ENCODE results near the gene SKAP1. TPM values are rescaled to one million over a fixed set of nuclear protein-coding genes. Genes with fewer than 3 reads are reported as not detected.

Gene SKAP1
- total RNA-seq, 4 donors from 2014 or later: 1.1 to 1.7 (median 1.2) TPM

DNA sequence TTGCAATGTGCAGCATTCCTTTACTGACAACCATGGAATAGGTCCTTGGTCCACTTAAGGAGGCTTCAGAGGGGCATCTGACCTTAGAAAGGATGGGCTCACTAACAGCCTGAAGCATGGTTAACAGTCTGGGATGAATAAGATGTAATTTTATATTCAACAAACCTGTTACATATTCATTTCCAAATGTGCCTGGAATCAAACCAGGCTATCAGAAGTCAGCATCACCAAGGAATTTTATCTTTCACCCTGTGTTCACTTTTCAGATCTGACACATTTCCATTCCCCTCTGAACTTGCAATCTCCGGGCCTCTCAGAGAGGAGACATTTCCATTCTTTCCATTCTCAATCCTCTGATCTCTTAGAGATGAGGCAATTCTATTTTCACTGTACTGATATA, 260.1 kb downstream of the SKAP1 start:
- Histone ChIP-seq H3K27ac (replicated peaks in 1 of 4) (no peak overlapping the region), H3K27me3 (peaks cover 0 to 47% (median 0%) of the 10 kb centered on the region in 4 donors), H3K4me1 (no peaks in the 10 kb centered on the region), H3K4me3 (no peak overlapping the region), H3K36me3 (no peaks in the 10 kb centered on the region), H3K9me3 (no peaks in the 10 kb centered on the region)
- intact Hi-C loops (cut with DNase I): no loop called here
- 86% methylated on average over 1 of the region's 1 CpG for WGBS
- no peak for TF ChIP-seq EP300 (IDR thresholded peaks at IDR 0.05)
- no peak for TF ChIP-seq POLR2AphosphoS5 (IDR thresholded peaks at IDR 0.05)
- TF ChIP-seq, protein P1, sequence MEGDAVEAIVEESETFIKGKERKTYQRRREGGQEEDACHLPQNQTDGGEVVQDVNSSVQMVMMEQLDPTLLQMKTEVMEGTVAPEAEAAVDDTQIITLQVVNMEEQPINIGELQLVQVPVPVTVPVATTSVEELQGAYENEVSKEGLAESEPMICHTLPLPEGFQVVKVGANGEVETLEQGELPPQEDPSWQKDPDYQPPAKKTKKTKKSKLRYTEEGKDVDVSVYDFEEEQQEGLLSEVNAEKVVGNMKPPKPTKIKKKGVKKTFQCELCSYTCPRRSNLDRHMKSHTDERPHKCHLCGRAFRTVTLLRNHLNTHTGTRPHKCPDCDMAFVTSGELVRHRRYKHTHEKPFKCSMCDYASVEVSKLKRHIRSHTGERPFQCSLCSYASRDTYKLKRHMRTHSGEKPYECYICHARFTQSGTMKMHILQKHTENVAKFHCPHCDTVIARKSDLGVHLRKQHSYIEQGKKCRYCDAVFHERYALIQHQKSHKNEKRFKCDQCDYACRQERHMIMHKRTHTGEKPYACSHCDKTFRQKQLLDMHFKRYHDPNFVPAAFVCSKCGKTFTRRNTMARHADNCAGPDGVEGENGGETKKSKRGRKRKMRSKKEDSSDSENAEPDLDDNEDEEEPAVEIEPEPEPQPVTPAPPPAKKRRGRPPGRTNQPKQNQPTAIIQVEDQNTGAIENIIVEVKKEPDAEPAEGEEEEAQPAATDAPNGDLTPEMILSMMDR (IDR thresholded peaks at IDR 0.05): no peak
- no peak for TF ChIP-seq POLR2A (IDR thresholded peaks at IDR 0.05; ENCODE audit: low read depth)
- DNase-seq (ENCODE audit: extremely low spot score): no peak

DNA sequence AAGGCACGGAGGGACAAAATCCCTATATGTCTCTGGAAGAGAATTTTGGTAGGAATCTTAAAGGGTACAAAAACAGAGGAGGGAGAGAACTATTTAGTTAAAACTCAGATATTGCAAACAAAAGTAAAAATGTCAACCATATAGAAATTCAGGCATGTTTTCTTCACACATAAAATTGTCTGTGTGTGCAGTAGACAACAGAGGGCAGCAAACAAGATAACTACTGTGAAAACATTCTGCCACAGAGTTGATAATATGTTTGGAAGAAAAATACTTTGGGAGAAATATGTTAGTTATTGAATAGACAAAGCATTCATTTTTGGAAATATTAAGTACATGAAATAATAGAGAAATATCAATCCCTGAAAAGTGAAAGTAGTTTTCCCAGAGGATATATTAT, 266.2 kb downstream of the SKAP1 start:
- WGBS: 95% methylated on average over 1 of the region's 1 CpG
- no peak for DNase-seq (ENCODE audit: extremely low spot score)
- Histone ChIP-seq H3K4me1 (no peaks in the 10 kb centered on the region), H3K36me3 (no peaks in the 10 kb centered on the region), H3K9me3 (no peaks in the 10 kb centered on the region), H3K4me3 (no peak overlapping the region), H3K27ac (replicated peaks in 1 of 4) (no peak overlapping the region), H3K27me3 (peaks cover 0 to 29% (median 0%) of the 10 kb centered on the region in 4 donors)
- intact Hi-C loops (cut with DNase I): no loop called here
- TF ChIP-seq, protein P1 (IDR thresholded peaks at IDR 0.05): no peak

- H3K27me3 ChIP-seq: peaks cover 0 to 23% (median 0%) of the 10 kb centered on the region in 4 donors
- no peak for DNase-seq (ENCODE audit: extremely low spot score)
- intact Hi-C loops (cut with DNase I): no loop called here
- no peak for TF ChIP-seq EP300 (IDR thresholded peaks at IDR 0.05)
- no peak for TF ChIP-seq POLR2A (IDR thresholded peaks at IDR 0.05; ENCODE audit: low read depth)
- TF ChIP-seq, protein P1 (IDR thresholded peaks at IDR 0.05): no peak
- TF ChIP-seq POLR2AphosphoS5 (IDR thresholded peaks at IDR 0.05): no peak
- H3K4me3 ChIP-seq: no peak overlapping the region
- no peaks in the 10 kb centered on the region for H3K4me1 ChIP-seq
- no peaks in the 10 kb centered on the region for H3K36me3 ChIP-seq
- no peak overlapping the region for H3K27ac ChIP-seq (replicated peaks in 1 of 4)
- WGBS: 68% methylated on average over 5 of the region's 5 CpGs
- no peaks in the 10 kb centered on the region for H3K9me3 ChIP-seq
Measured at GRCh38 chr17:48162946-48163506, 267.0 kb downstream of the SKAP1 start.

DNA sequence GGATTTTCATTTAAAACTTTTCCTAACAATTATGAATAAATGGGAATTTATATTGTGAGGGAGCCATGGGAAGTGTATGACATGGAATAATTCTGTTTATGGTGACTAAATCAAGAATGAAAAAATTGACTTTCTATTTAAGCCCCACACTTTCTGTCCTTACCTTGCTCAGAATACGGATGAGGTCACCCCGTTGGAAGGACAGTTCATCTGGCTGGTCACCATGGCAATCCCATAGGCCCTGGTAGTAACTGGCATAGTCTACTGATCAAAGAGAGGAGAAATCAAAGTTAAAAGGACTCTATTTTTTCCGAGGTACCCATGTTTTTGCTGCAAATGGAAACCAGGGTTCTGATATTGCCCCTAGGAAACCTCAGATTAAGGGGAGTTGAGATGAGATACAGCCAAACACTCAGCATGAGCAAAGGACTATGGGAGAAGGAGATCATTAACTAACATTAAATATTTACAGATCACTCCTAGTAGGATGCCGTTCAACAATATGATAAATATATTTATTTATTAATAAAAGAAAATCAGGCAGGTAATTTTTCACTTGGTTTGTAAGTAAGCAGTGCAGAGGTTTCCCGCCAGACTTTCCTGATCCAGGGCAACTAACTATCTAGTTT, 267.6 kb downstream of the SKAP1 start:
- intact Hi-C loops (cut with DNase I): no loop called here

DNA sequence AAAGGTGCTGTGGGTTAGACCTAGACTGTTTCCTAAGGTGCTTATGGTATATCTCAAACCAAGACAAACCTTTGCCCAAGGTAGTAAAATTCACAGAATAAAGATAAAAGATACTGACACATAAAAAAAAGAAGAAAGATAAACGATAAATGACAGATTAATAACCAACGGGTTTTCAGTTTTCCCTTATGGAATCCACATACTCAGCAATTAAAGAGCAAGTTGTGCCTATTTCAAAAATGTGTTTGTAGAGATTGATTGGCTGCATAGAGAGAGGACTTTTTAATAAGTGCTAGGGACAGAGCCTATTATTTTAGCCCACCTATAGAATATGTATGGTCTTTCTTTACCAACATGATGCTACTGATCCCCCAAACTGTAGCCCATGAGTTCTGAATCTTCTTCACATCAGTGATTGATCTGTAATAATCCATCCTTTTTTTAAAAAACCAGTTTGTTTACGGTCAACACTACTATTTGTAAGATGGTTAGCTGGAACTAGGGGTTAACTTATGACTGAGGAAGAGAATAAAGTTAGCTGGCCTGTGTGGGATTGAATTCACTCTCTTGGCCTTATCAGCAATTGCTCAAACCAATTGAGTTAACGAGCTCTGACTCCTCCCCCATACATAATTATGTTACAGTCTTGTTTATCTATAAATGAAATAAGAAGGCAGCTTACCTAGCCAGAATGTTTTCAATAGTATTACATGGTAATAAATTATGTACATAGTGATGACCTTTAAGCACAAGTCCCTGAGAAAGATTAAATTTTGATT, 268.7 kb downstream of the SKAP1 start:
- DNase-seq (ENCODE audit: extremely low spot score): no peak
- H3K4me3 ChIP-seq: no peak overlapping the region
- H3K9me3 ChIP-seq: no peaks in the 10 kb centered on the region
- intact Hi-C loops (cut with DNase I): no loop called here
- H3K27me3 ChIP-seq: peaks cover 0 to 18% (median 0%) of the 10 kb centered on the region in 4 donors
- H3K36me3 ChIP-seq: no peaks in the 10 kb centered on the region
- H3K27ac ChIP-seq (replicated peaks in 1 of 4): no peak overlapping the region
- 93% methylated on average over 4 of the region's 4 CpGs for WGBS
- TF ChIP-seq POLR2AphosphoS5 (IDR thresholded peaks at IDR 0.05): no peak
- no peak for TF ChIP-seq POLR2A (IDR thresholded peaks at IDR 0.05; ENCODE audit: low read depth)
- TF ChIP-seq, protein P1 (IDR thresholded peaks at IDR 0.05): no peak
- no peak for TF ChIP-seq EP300 (IDR thresholded peaks at IDR 0.05)
- no peaks in the 10 kb centered on the region for H3K4me1 ChIP-seq

More for the DNA sequence above, 267.6 kb downstream of the SKAP1 start:
- Histone ChIP-seq H3K4me3 (no peak overlapping the region), H3K9me3 (no peaks in the 10 kb centered on the region), H3K27ac (replicated peaks in 1 of 4) (no peak overlapping the region), H3K27me3 (peaks cover 0 to 17% (median 0%) of the 10 kb centered on the region in 4 donors), H3K36me3 (no peaks in the 10 kb centered on the region), H3K4me1 (no peaks in the 10 kb centered on the region)
- no peak for DNase-seq (ENCODE audit: extremely low spot score)
- no peak for TF ChIP-seq POLR2AphosphoS5 (IDR thresholded peaks at IDR 0.05)
- TF ChIP-seq EP300 (IDR thresholded peaks at IDR 0.05): no peak
- 89% methylated on average over 5 of the region's 5 CpGs for WGBS

Measured in esophagus muscularis mucosa (tissue), 4 donors.